ENCODE data around the gene ST3GAL4.

ST3GAL4 gene

GRCh38 chr11:126328444-126328843 lies 27.0 kb upstream of the ST3GAL4 start:
- DNase-seq, result no peak
- in situ Hi-C loops (cut with HindIII; ENCODE audit: low pct_ligation_motif_present, low pct_unique_long_range_greater_than_20kb, low sequenced_read_pairs), result no loop called here

GRCh38 chr11:126328938-126329643 lies 26.4 kb upstream of the ST3GAL4 start:
- no peak for DNase-seq
- in situ Hi-C loops (cut with HindIII; ENCODE audit: low pct_ligation_motif_present, low pct_unique_long_range_greater_than_20kb, low sequenced_read_pairs), result no loop called here

- in situ Hi-C loops (cut with HindIII; ENCODE audit: low pct_ligation_motif_present, low pct_unique_long_range_greater_than_20kb, low sequenced_read_pairs), result no loop called here
- no peak for DNase-seq
Observed at GRCh38 chr11:126329644-126330211, 25.8 kb upstream of the ST3GAL4 start.

GRCh38 chr11:126331286-126331685 lies 24.2 kb upstream of the ST3GAL4 start:
- no peak for DNase-seq
- in situ Hi-C loops (cut with HindIII; ENCODE audit: low pct_ligation_motif_present, low pct_unique_long_range_greater_than_20kb, low sequenced_read_pairs), result no loop called here

- in situ Hi-C loops (cut with HindIII; ENCODE audit: low pct_ligation_motif_present, low pct_unique_long_range_greater_than_20kb, low sequenced_read_pairs), result no loop called here
- DNase-seq, result peak; percentile 71
Observed at GRCh38 chr11:126332221-126332711, 23.2 kb upstream of the ST3GAL4 start.

GRCh38 chr11:126333142-126333541 lies 22.3 kb upstream of the ST3GAL4 start:
- no peak for DNase-seq
- in situ Hi-C loops (cut with HindIII; ENCODE audit: low pct_ligation_motif_present, low pct_unique_long_range_greater_than_20kb, low sequenced_read_pairs), result no loop called here

- in situ Hi-C loops (cut with HindIII; ENCODE audit: low pct_ligation_motif_present, low pct_unique_long_range_greater_than_20kb, low sequenced_read_pairs), result no loop called here
- no peak for DNase-seq
Observed at GRCh38 chr11:126334659-126335462, 20.6 kb upstream of the ST3GAL4 start.

- in situ Hi-C loops (cut with HindIII; ENCODE audit: low pct_ligation_motif_present, low pct_unique_long_range_greater_than_20kb, low sequenced_read_pairs), result no loop called here
- no peak for DNase-seq
Observed at GRCh38 chr11:126335463-126335760, 20.1 kb upstream of the ST3GAL4 start.

- no peak for DNase-seq
- in situ Hi-C loops (cut with HindIII; ENCODE audit: low pct_ligation_motif_present, low pct_unique_long_range_greater_than_20kb, low sequenced_read_pairs), result no loop called here
Observed at GRCh38 chr11:126336138-126336541, 19.3 kb upstream of the ST3GAL4 start.

- in situ Hi-C loops (cut with HindIII; ENCODE audit: low pct_ligation_motif_present, low pct_unique_long_range_greater_than_20kb, low sequenced_read_pairs), result no loop called here
- DNase-seq, result no peak
Observed at GRCh38 chr11:126336671-126337101, 18.8 kb upstream of the ST3GAL4 start.

GRCh38 chr11:126337126-126337473 lies 18.4 kb upstream of the ST3GAL4 start:
- no peak for DNase-seq
- in situ Hi-C loops (cut with HindIII; ENCODE audit: low pct_ligation_motif_present, low pct_unique_long_range_greater_than_20kb, low sequenced_read_pairs), result no loop called here

GRCh38 chr11:126337474-126338241 lies 17.8 kb upstream of the ST3GAL4 start:
- in situ Hi-C loops (cut with HindIII; ENCODE audit: low pct_ligation_motif_present, low pct_unique_long_range_greater_than_20kb, low sequenced_read_pairs), result no loop called here
- no peak for DNase-seq

- DNase-seq, result no peak
- in situ Hi-C loops (cut with HindIII; ENCODE audit: low pct_ligation_motif_present, low pct_unique_long_range_greater_than_20kb, low sequenced_read_pairs), result no loop called here
Observed at GRCh38 chr11:126338346-126339055, 17.0 kb upstream of the ST3GAL4 start.

GRCh38 chr11:126339073-126339862 lies 16.2 kb upstream of the ST3GAL4 start:
- in situ Hi-C loops (cut with HindIII; ENCODE audit: low pct_ligation_motif_present, low pct_unique_long_range_greater_than_20kb, low sequenced_read_pairs), result no loop called here
- DNase-seq, result no peak

- no peak for DNase-seq
- in situ Hi-C loops (cut with HindIII; ENCODE audit: low pct_ligation_motif_present, low pct_unique_long_range_greater_than_20kb, low sequenced_read_pairs), result no loop called here
Observed at GRCh38 chr11:126339863-126340434, 15.5 kb upstream of the ST3GAL4 start.

GRCh38 chr11:126340960-126341606 lies 14.4 kb upstream of the ST3GAL4 start:
- DNase-seq, result no peak
- in situ Hi-C loops (cut with HindIII; ENCODE audit: low pct_ligation_motif_present, low pct_unique_long_range_greater_than_20kb, low sequenced_read_pairs), result no loop called here

GRCh38 chr11:126341760-126342161 lies 13.7 kb upstream of the ST3GAL4 start:
- in situ Hi-C loops (cut with HindIII; ENCODE audit: low pct_ligation_motif_present, low pct_unique_long_range_greater_than_20kb, low sequenced_read_pairs), result no loop called here
- DNase-seq, result no peak

Measured in ACHN (cell line).